IMR-90 (cell line): ENCODE results near the gene UCK2. TPM values are rescaled to one million over a fixed set of nuclear protein-coding genes. Genes with fewer than 3 reads are reported as not detected.

Experiments used
- ATAC-seq: fragments of 200-7000 bp; cut with Tn5 transposase; 2 replicates; pipeline ENCODE4 v1.9.1; 2020; ENCODE audit warnings: low read depth, mild to moderate bottlenecking, moderate library complexity
- BruUV-seq: library from RNA; stranded (reverse); fragments of 400-500 nt; replicated peaks from 2 replicates; lab custom pipeline; 2021; lab: Mats Ljungman, UMichigan
- CTCF ChIA-PET: fragments of 300-600 bp; formaldehyde crosslinking; extraction: SDS; loops from one replicate; lab custom pipeline; 2021; ENCODE audit warnings: antibody characterized with exemption; lab: Yijun Ruan, JAX
- POLR2A ChIA-PET: fragments of 300-600 bp; sonication (Branson Sonifier 250); formaldehyde crosslinking; loops from one replicate; lab custom pipeline; 2022; ENCODE audit warnings: antibody characterized with exemption; ENCODE audit not compliant: unreplicated experiment; lab: Charles Lee
- DNase-seq: peaks from one replicate; pipeline ENCODE4 v3.0.0; 2013
- H2AFZ ChIP-seq: replicated peaks from 2 replicates; pipeline ENCODE3; 2013; ENCODE audit warnings: low read length, mild to moderate bottlenecking; ENCODE audit not compliant: poor library complexity
- H2AK5ac ChIP-seq: 2 replicates; pipeline ENCODE4 v1.6.1; 2013; ENCODE audit warnings: low read depth, low read length, inconsistent platforms
- H2AK9ac ChIP-seq: replicated peaks from 2 replicates; pipeline ENCODE3; 2013; ENCODE audit warnings: mild to moderate bottlenecking, low read depth, low read length, moderate library complexity; ENCODE audit not compliant: poor library complexity
- H2BK120ac ChIP-seq: 2 replicates; pipeline ENCODE4 v1.6.1; 2013; ENCODE audit warnings: low read depth, low read length, inconsistent platforms
- H2BK15ac ChIP-seq: 3 replicates; pipeline ENCODE4 v1.6.1; 2013; ENCODE audit warnings: low read depth, low read length, inconsistent platforms
- H2BK20ac ChIP-seq: 2 replicates; pipeline ENCODE4 v1.6.1; 2013; ENCODE audit warnings: low read depth, mild to moderate bottlenecking, inconsistent platforms, low read length, moderate library complexity
- H2BK5ac ChIP-seq: 2 replicates; pipeline ENCODE4 v1.6.1; 2013; ENCODE audit warnings: mild to moderate bottlenecking, low read depth, low read length, inconsistent platforms; ENCODE audit not compliant: poor library complexity, severe bottlenecking
- H3K14ac ChIP-seq: replicated peaks from 2 replicates; pipeline ENCODE4 v1.6.1; 2013; ENCODE audit warnings: low read depth, low read length, inconsistent platforms
- H3K18ac ChIP-seq: 2 replicates; pipeline ENCODE4 v1.6.1; 2013; ENCODE audit warnings: low read depth, low read length, control low read depth
- H3K23ac ChIP-seq: 2 replicates; pipeline ENCODE4 v1.6.1; 2013; ENCODE audit warnings: low read depth, low read length, inconsistent platforms
- H3K27ac ChIP-seq: 2 replicates; pipeline ENCODE4 v1.5.1; 2013; ENCODE audit warnings: mild to moderate bottlenecking, control low read depth, low read length; ENCODE audit not compliant: insufficient read depth
- H3K27me3 ChIP-seq: 2 replicates; pipeline ENCODE4 v1.6.1; 2013; ENCODE audit warnings: low read length; ENCODE audit not compliant: control insufficient read depth, insufficient read depth
- H3K36me3 ChIP-seq: 2 replicates; pipeline ENCODE4 v1.6.1; 2013; ENCODE audit warnings: low read length, mixed read lengths; ENCODE audit not compliant: control insufficient read depth, insufficient read depth
- H3K4ac ChIP-seq: 2 replicates; pipeline ENCODE4 v1.6.1; 2013; ENCODE audit warnings: low read depth, low read length, inconsistent platforms
- H3K4me1 ChIP-seq: 2 replicates; pipeline ENCODE4 v1.6.1; 2013; ENCODE audit warnings: low read length, mixed read lengths; ENCODE audit not compliant: control insufficient read depth, insufficient read depth
- H3K4me2 ChIP-seq: 2 replicates; pipeline ENCODE4 v1.6.1; 2013; ENCODE audit warnings: low read depth, mild to moderate bottlenecking, control low read depth, low read length, moderate library complexity
- H3K4me3 ChIP-seq: 2 replicates; pipeline ENCODE4 v1.5.1; 2013; ENCODE audit warnings: low read depth, mild to moderate bottlenecking, control low read depth, low read length, moderate library complexity; ENCODE audit not compliant: insufficient read depth
- H3K56ac ChIP-seq: 2 replicates; pipeline ENCODE4 v1.6.1; 2013; ENCODE audit warnings: low read length, inconsistent platforms; ENCODE audit not compliant: insufficient read depth; ENCODE audit errors: extremely low read depth
- H3K79me1 ChIP-seq, 2 experiments: 2 replicates each; pipeline ENCODE4 v1.6.1; 2013; ENCODE audit warnings: low read length in 2 of 2, inconsistent platforms in 1 of 2, low read depth in 1 of 2
- H3K9ac ChIP-seq: 2 replicates; pipeline ENCODE4 v1.6.1; 2013; ENCODE audit warnings: low read depth, low read length, control low read depth
- H3K9me1 ChIP-seq: 2 replicates; pipeline ENCODE4 v1.6.1; 2013; ENCODE audit warnings: low read length, inconsistent platforms; ENCODE audit not compliant: insufficient read depth
- H3K9me3 ChIP-seq: 2 replicates; pipeline ENCODE4 v1.6.1; 2013; ENCODE audit warnings: low read length; ENCODE audit not compliant: control insufficient read depth, insufficient read depth
- H4K20me1 ChIP-seq: 2 replicates; pipeline ENCODE4 v1.6.1; 2013; ENCODE audit warnings: low read length, inconsistent platforms; ENCODE audit not compliant: insufficient read depth
- H4K5ac ChIP-seq: 2 replicates; pipeline ENCODE4 v1.6.1; 2013; ENCODE audit warnings: mild to moderate bottlenecking, low read depth, low read length, control low read depth
- H4K8ac ChIP-seq, 2 experiments: 2 replicates each; pipeline ENCODE4 v1.6.1; 2013; ENCODE audit warnings: low read depth in 2 of 2, low read length in 2 of 2, control low read depth in 1 of 2, inconsistent platforms in 1 of 2
- H4K91ac ChIP-seq: 2 replicates; pipeline ENCODE4 v1.6.1; 2013; ENCODE audit warnings: low read depth, low read length, inconsistent platforms; ENCODE audit not compliant: insufficient read depth
- BHLHE40 ChIP-seq: fragments of 150-350 bp; IDR thresholded peaks from 2 replicates; pipeline ENCODE4 v1.6.1; 2016; ENCODE audit warnings: mild to moderate bottlenecking, low read depth, low read length
- CEBPB ChIP-seq: IDR thresholded peaks from 2 replicates; pipeline ENCODE4 v1.6.1; 2012; ENCODE audit warnings: low read depth, low read length, improper control_type of control experiment
- RCOR1 ChIP-seq: IDR thresholded peaks from 2 replicates; pipeline ENCODE4 v1.6.1; 2012; ENCODE audit warnings: mild to moderate bottlenecking, low read length, improper control_type of control experiment; ENCODE audit not compliant: insufficient replicate concordance
- RFX5 ChIP-seq: IDR thresholded peaks from 2 replicates; pipeline ENCODE4 v1.8.0; 2012; ENCODE audit warnings: low read depth, mild to moderate bottlenecking, low read length, moderate library complexity
- WGBS, 2 experiments: methylation state at CpG; one replicate each; pipeline versions ENCODE4 v1.1.5 to v1.1.7; 2013; ENCODE audit warnings: missing lambda C conversion rate in 2 of 2; ENCODE audit not compliant: insufficient read length in 1 of 2; ENCODE audit errors: extremely low coverage in 2 of 2; 5-methylcytosine and 5-hydroxymethylcytosine counted together
- dilution Hi-C: fragments of 300-500 bp; cut with HindIII; formaldehyde crosslinking; loops from one replicate; pipeline ENCODE4 v1.14.3; 2018; ENCODE audit warnings: low sequenced_read_pairs; ENCODE audit not compliant: unreplicated experiment
- in situ Hi-C: fragments of 300-500 bp; cut with MboI; formaldehyde crosslinking; loops from 3 replicates; pipeline ENCODE4 v1.14.3; 2019; ENCODE audit warnings: low sequenced_read_pairs, inconsistent platforms, mixed read lengths
- intact Hi-C: fragments of 100-400 bp; cut with micrococcal nuclease; formaldehyde crosslinking; loops from 2 replicates; pipeline ENCODE4 v1.10.0; 2022
- polyA plus RNA-seq, 3 experiments: library from polyadenylated mRNA; depleted of rRNA; stranded (reverse); fragments of >200 nt; gene quantifications; 2 replicates each; pipeline ENCODE4 v1.2.3, GENCODE V29; 2012; ENCODE audit warnings: low replicate concordance in 1 of 3
- total RNA-seq: library from RNA; depleted of rRNA; stranded (reverse); fragments of >200 nt; gene quantifications from 2 replicates; pipeline ENCODE4 v1.2.3, GENCODE V29; 2012
- TF ChIP-seq, protein P1 (sequence below): fragments of 150-350 bp; IDR thresholded peaks from 2 replicates; pipeline ENCODE4 v1.6.1; 2016; ENCODE audit warnings: low read depth, mild to moderate bottlenecking, low read length, moderate library complexity, borderline replicate concordance

Gene UCK2
- total and polyA plus RNA-seq, 2 of the 4 experiments (the other 2 are of a cell fraction), result 83.0 to 87.8 TPM

DNA sequence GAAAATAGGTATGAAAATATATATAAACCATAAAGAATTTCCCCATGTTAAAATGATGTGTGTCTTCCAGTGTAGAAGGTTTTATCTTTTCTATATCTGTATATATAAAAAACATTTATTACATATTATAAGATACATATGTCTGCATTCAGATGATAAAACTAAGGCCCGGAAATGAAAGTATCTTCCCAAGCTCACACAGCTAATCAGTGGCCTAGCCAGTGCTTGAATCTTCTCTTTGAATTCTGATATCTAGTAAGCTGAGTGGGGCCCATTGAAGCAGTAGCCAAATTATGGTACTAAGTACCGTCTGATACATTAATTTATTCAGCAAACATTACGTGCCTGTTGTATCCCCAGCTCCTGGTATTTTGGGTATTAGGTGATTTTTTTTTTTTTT is 28.6 kb downstream of the UCK2 start:
- WGBS, 2 experiments, result no CpG with 5 or more reads among the region's 3 CpGs
- in situ Hi-C loops, result no loop called here
- H3K9ac ChIP-seq, result no peak overlapping the region

More for the DNA sequence above, 28.6 kb downstream of the UCK2 start:
- intact Hi-C loops (no loop called here), dilution Hi-C loops (no loop called here)
- no peak overlapping the region for H2AFZ ChIP-seq
- no peaks in the 10 kb centered on the region for H3K9me3 ChIP-seq
- no peak overlapping the region for H4K8ac ChIP-seq
- H3K4ac ChIP-seq, result no peak overlapping the region
- H3K56ac ChIP-seq, result no peak overlapping the region
- peaks cover 25% of the 10 kb centered on the region for H3K4me1 ChIP-seq
- H3K14ac ChIP-seq, result no peak overlapping the region
- H3K9me1 ChIP-seq, result peaks cover 34% of the 10 kb centered on the region
- no peak overlapping the region for H2AK5ac ChIP-seq
- DNase-seq (no peak), ATAC-seq (no peak)
- H3K18ac ChIP-seq, result no peak overlapping the region
- ChIA-PET CTCF (interaction anchor here (0.6 to 1.5 kb wide), 2 partner anchors 10 to 16 kb away, joined by 9 to 10 read pairs; no protein-coding TSS in a partner anchor), POLR2A (interaction anchor here (0.6 kb wide), 1 partner anchor 125 kb away, joined by 7 read pairs; no protein-coding TSS in a partner anchor)
- H4K5ac ChIP-seq, result 0 out of 2 replicates have a peak overlapping the region, but pooled peaks have one; percentile 32
- no peaks in the 10 kb centered on the region for H3K27me3 ChIP-seq
- H3K27ac ChIP-seq, result no peak overlapping the region
- H2BK15ac ChIP-seq, result no peak overlapping the region
- peaks cover 52% of the 10 kb centered on the region for H4K20me1 ChIP-seq
- no peak overlapping the region for H2BK5ac ChIP-seq
- no peak overlapping the region for H2BK120ac ChIP-seq
- 0 out of 2 replicates have a peak overlapping the region, but pooled peaks have one; percentile 12 for H3K4me2 ChIP-seq
- H2BK20ac ChIP-seq, result no peak overlapping the region
- H3K23ac ChIP-seq, result no peak overlapping the region
- no peaks in the 10 kb centered on the region for H3K36me3 ChIP-seq
- no peak overlapping the region for H3K4me3 ChIP-seq
- TF ChIP-seq RFX5, result no peak
- TF ChIP-seq, protein P1, sequence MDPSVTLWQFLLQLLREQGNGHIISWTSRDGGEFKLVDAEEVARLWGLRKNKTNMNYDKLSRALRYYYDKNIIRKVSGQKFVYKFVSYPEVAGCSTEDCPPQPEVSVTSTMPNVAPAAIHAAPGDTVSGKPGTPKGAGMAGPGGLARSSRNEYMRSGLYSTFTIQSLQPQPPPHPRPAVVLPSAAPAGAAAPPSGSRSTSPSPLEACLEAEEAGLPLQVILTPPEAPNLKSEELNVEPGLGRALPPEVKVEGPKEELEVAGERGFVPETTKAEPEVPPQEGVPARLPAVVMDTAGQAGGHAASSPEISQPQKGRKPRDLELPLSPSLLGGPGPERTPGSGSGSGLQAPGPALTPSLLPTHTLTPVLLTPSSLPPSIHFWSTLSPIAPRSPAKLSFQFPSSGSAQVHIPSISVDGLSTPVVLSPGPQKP, result no peak
- no peak for TF ChIP-seq RCOR1
- TF ChIP-seq BHLHE40, result no peak
- no peak for TF ChIP-seq CEBPB
- no peak overlapping the region for H4K91ac ChIP-seq
- H3K79me1 ChIP-seq, result peaks cover 34 to 84% of the 10 kb centered on the region in 2 experiments
- BruUV-seq, result no TSS peak
- no peak overlapping the region for H2AK9ac ChIP-seq
